HCT116 (cell line): ENCODE measurements around the gene ADIPOR1. TPM values are rescaled to one million over a fixed set of nuclear protein-coding genes. Genes with fewer than 3 reads are reported as not detected.

Source experiments
- ATAC-seq: fragments of 200-7000 bp; cut with Tn5 transposase; 2 replicates; pipeline ENCODE4 v1.9.1; 2020; ENCODE audit warnings: mild to moderate bottlenecking, moderate library complexity
- BruUV-seq: library from RNA; stranded (reverse); fragments of 400-500 nt; replicated peaks from 2 replicates; lab custom pipeline; 2021; lab: Mats Ljungman, UMichigan
- CTCF ChIA-PET: fragments of 300-600 bp; sonication (Branson Sonifier 250); formaldehyde crosslinking; loops from one replicate; lab custom pipeline; 2021; ENCODE audit warnings: antibody characterized with exemption; lab: Charles Lee
- POLR2A ChIA-PET: fragments of 300-600, 350-600 bp; sonication (Branson Sonifier 250); formaldehyde crosslinking; loops from one replicate; lab custom pipeline; 2021; ENCODE audit warnings: antibody characterized with exemption; lab: Charles Lee
- RAD21 ChIA-PET, 2 experiments: fragments of 300-600 bp; sonication (Branson Sonifier 250); formaldehyde crosslinking; loops; one replicate each; lab custom pipeline; 2023; ENCODE audit warnings: low total read pairs in 2 of 2; ENCODE audit not compliant: uncharacterized antibody in 2 of 2, unreplicated experiment in 2 of 2, low non-redundant PET in 1 of 2; lab: Charles Lee
- DNase-seq: peaks from one replicate; pipeline ENCODE4 v3.0.0-alpha.2; 2010; ENCODE audit warnings: low read depth, low spot score
- H2AFZ ChIP-seq: fragments of 200-600 bp; shearing (Covaris generic), sonication (generic); 2 replicates; pipeline ENCODE4 v1.6.1; 2017; ENCODE audit warnings: low read depth, mixed run types, mixed read lengths, antibody characterized with exemption, low read length; ENCODE audit not compliant: poor library complexity, severe bottlenecking
- H3K27ac ChIP-seq: 2 replicates; pipeline ENCODE4 v1.5.1; 2012; ENCODE audit warnings: low read depth, low read length
- H3K27me3 ChIP-seq: fragments of 200-600 bp; sonication (generic); 2 replicates; pipeline ENCODE4 v1.6.1; 2016; ENCODE audit warnings: mixed run types, low read length, mixed read lengths; ENCODE audit not compliant: insufficient read depth
- H3K36me3 ChIP-seq, 2 experiments: fragments of 200-500 bp in 1 of 2; fragments of 200-600 bp in 1 of 2; sonication (Bioruptor generic) in 1 of 2; sonication (generic) in 1 of 2; 2 replicates each; pipeline versions ENCODE4 v1.5.1 to v1.6.1; 2014 to 2016; ENCODE audit warnings: low read length in 2 of 2, inconsistent platforms in 1 of 2, mixed read lengths in 1 of 2, mixed run types in 1 of 2; ENCODE audit not compliant: insufficient read depth in 2 of 2, control insufficient read depth in 1 of 2
- H3K4me1 ChIP-seq, 2 experiments: fragments of 200-600 bp in 1 of 2; sonication (generic) in 1 of 2; 2 replicates each; pipeline versions ENCODE4 v1.5.1 to v1.6.1; 2012 to 2017; ENCODE audit warnings: low read length in 2 of 2, inconsistent platforms in 1 of 2, mild to moderate bottlenecking in 1 of 2, mixed read lengths in 1 of 2, mixed run types in 1 of 2, moderate library complexity in 1 of 2; ENCODE audit not compliant: insufficient read depth in 2 of 2, control insufficient read depth in 1 of 2
- H3K4me2 ChIP-seq: fragments of 200-600 bp; sonication (generic); 2 replicates; pipeline ENCODE4 v1.6.1; 2017; ENCODE audit warnings: mixed run types, low read length, mixed read lengths
- H3K4me3 ChIP-seq, 2 experiments: fragments of 200-600 bp in 1 of 2; sonication (generic) in 1 of 2; replicated peaks in 1 of 2; 2 replicates each; pipeline ENCODE4 v1.5.1; 2011 to 2016; ENCODE audit warnings: low read length in 2 of 2, control low read depth in 1 of 2, low read depth in 1 of 2, mild to moderate bottlenecking in 1 of 2, mixed read lengths in 1 of 2, mixed run types in 1 of 2
- H3K79me2 ChIP-seq: fragments of 200-600 bp; sonication (generic); 2 replicates; pipeline ENCODE4 v1.6.1; 2017; ENCODE audit warnings: mild to moderate bottlenecking, mixed run types, low read length, moderate library complexity, mixed read lengths; ENCODE audit not compliant: insufficient read depth
- H3K9ac ChIP-seq: fragments of 200-600 bp; sonication (generic); 2 replicates; pipeline ENCODE4 v1.6.1; 2016; ENCODE audit warnings: low read length, mixed read lengths
- H3K9me2 ChIP-seq: fragments of 200-600 bp; sonication (generic), shearing (Covaris generic); 2 replicates; pipeline ENCODE4 v1.6.1; 2017; ENCODE audit warnings: mixed run types, mild to moderate bottlenecking, moderate library complexity; ENCODE audit not compliant: insufficient read depth
- H3K9me3 ChIP-seq, 2 experiments: fragments of 200-500 bp in 1 of 2; fragments of 200-600 bp in 1 of 2; sonication (Bioruptor generic) in 1 of 2; sonication (generic) in 1 of 2; 2 replicates each; pipeline ENCODE4 v1.6.1; 2014 to 2017; ENCODE audit warnings: low read length in 2 of 2, mixed read lengths in 2 of 2, inconsistent platforms in 1 of 2, low read depth in 1 of 2, mild to moderate bottlenecking in 1 of 2, mixed run types in 1 of 2, moderate library complexity in 1 of 2; ENCODE audit not compliant: control insufficient read depth in 1 of 2, insufficient read depth in 1 of 2
- H4K20me1 ChIP-seq: fragments of 200-600 bp; sonication (generic), shearing (Covaris generic); 2 replicates; pipeline ENCODE4 v1.6.1; 2017; ENCODE audit warnings: mixed run types, mild to moderate bottlenecking, moderate library complexity; ENCODE audit not compliant: insufficient read depth
- CBX3 ChIP-seq: IDR thresholded peaks from 2 replicates; pipeline ENCODE4 v1.6.1; 2012; ENCODE audit warnings: low read depth
- EZH2phosphoT487 ChIP-seq: fragments of 200-600 bp; IDR thresholded peaks from 2 replicates; pipeline ENCODE4 v1.6.1; 2018; ENCODE audit warnings: antibody characterized with exemption, borderline replicate concordance
- FOSL1 ChIP-seq: IDR thresholded peaks from 2 replicates; pipeline ENCODE4 v1.6.1; 2012; ENCODE audit warnings: low read depth
- MAX ChIP-seq: IDR thresholded peaks from 2 replicates; pipeline ENCODE4 v1.6.1; 2012
- POLR2AphosphoS5 ChIP-seq: IDR thresholded peaks from 2 replicates; pipeline ENCODE4 v1.6.1; 2011; ENCODE audit warnings: mild to moderate bottlenecking, low read depth, low read length, moderate library complexity
- SIN3A ChIP-seq: IDR thresholded peaks from 2 replicates; pipeline ENCODE4 v1.6.1; 2012; ENCODE audit warnings: low read depth
- YY1 ChIP-seq: IDR thresholded peaks from 2 replicates; pipeline ENCODE4 v1.6.1; 2011; ENCODE audit warnings: low read length, low read depth, moderate library complexity, mild to moderate bottlenecking; ENCODE audit not compliant: insufficient replicate concordance; ENCODE audit errors: extremely low read depth
- ZFX ChIP-seq: fragments of 450-650 bp; IDR thresholded peaks from 2 replicates; pipeline ENCODE4 v1.6.1; 2017
- ZNF274 ChIP-seq: fragments of 200-500 bp; sonication (Bioruptor generic); IDR thresholded peaks from 2 replicates; pipeline ENCODE4 v1.6.1; 2014; ENCODE audit warnings: mild to moderate bottlenecking, low read depth, low read length, inconsistent platforms
- intact Hi-C: fragments of 100-400 bp; cut with micrococcal nuclease; formaldehyde crosslinking; loops from 2 replicates; pipeline ENCODE4 v1.10.0; 2022
- total RNA-seq: library from RNA; stranded (reverse); gene quantifications from one replicate; pipeline ENCODE4 v1.2.1, GENCODE V29; 2021; ENCODE audit not compliant: unreplicated experiment
- TF ChIP-seq, protein P1 (sequence below): IDR thresholded peaks from 2 replicates; pipeline ENCODE4 v1.6.1; 2011; ENCODE audit warnings: mild to moderate bottlenecking, low read length, moderate library complexity; ENCODE audit not compliant: insufficient replicate concordance; ENCODE audit errors: extremely low read depth

The ADIPOR1 gene
- total RNA-seq, 1 experiment from 2014 or later = 89.8 TPM

- TF ChIP-seq EZH2phosphoT487 (no peak), SIN3A (no peak), YY1 (no peak), MAX (no peak), ZFX (no peak), FOSL1 (no peak)
- Histone ChIP-seq H3K4me3 (no peak overlapping the region), H3K36me3 (peaks cover 5 to 6% of the 10 kb centered on the region in 2 experiments; a peak in 3 of 4 replicates), H3K79me2 (no peaks in the 10 kb centered on the region), H3K27me3 (no peaks in the 10 kb centered on the region), H3K9me3 (no peaks in the 10 kb centered on the region), H3K9ac (no peak overlapping the region), H3K4me2 (no peak overlapping the region), H2AFZ (no peak overlapping the region), H4K20me1 (no peaks in the 10 kb centered on the region), H3K4me1 (no peaks in the 10 kb centered on the region), H3K9me2 (no peaks in the 10 kb centered on the region), H3K27ac (no peak overlapping the region)
- ChIA-PET POLR2A (no interaction called here), RAD21 (no interaction called here), CTCF (no interaction called here)
- DNase-seq (no peak), ATAC-seq (no peak)
- intact Hi-C loops = no loop called here
- no TSS peak for BruUV-seq
Measured at GRCh38 chr1:202901555-202901954, 56.6 kb downstream of the ADIPOR1 start.

DNA sequence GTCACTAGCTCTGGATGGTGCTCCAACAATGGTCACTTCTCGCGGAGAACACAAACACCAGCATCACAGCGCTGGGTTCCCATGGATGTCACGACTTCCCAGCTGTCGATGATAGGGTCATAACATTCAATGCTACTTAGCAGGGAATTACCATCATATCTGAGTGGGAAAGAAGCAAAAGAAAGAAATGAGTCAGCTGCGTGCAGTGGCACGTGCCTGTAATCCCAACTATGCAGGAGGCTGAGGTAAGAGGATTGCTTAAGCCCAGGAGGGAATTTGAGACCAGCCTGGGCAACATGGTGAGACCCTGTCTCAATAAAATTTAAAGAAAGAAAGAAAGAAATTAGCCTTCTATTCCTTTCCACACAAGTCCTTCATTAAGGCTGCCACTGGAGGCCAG, 65.6 kb downstream of the ADIPOR1 start:
- DNase-seq = no peak
- H3K9me2 ChIP-seq = no peaks in the 10 kb centered on the region
- ChIA-PET CTCF (no interaction called here), RAD21 (no interaction called here), POLR2A (no interaction called here)
- no peaks in the 10 kb centered on the region for H3K27me3 ChIP-seq
- peaks cover 6 to 12% of the 10 kb centered on the region in 2 experiments; a peak in 3 of 4 replicates for H3K4me1 ChIP-seq
- intact Hi-C loops = no loop called here
- ATAC-seq = no peak
- H3K36me3 ChIP-seq = peaks cover 2 to 25% of the 10 kb centered on the region in 2 experiments; a peak in 3 of 4 replicates
- H3K27ac ChIP-seq = no peak overlapping the region
- H3K4me3 ChIP-seq = no peak overlapping the region
- no peak overlapping the region for H2AFZ ChIP-seq
- no TSS peak for BruUV-seq
- H3K9me3 ChIP-seq = no peaks in the 10 kb centered on the region
- H3K9ac ChIP-seq = no peak overlapping the region
- H3K79me2 ChIP-seq = peaks cover 5% of the 10 kb centered on the region; the same call in 1 of the 2 replicates
- no peak overlapping the region for H3K4me2 ChIP-seq
- TF ChIP-seq YY1 = no peak
- no peak for TF ChIP-seq SIN3A
- no peak for TF ChIP-seq CBX3
- TF ChIP-seq POLR2AphosphoS5 = no peak
- TF ChIP-seq, protein P1, sequence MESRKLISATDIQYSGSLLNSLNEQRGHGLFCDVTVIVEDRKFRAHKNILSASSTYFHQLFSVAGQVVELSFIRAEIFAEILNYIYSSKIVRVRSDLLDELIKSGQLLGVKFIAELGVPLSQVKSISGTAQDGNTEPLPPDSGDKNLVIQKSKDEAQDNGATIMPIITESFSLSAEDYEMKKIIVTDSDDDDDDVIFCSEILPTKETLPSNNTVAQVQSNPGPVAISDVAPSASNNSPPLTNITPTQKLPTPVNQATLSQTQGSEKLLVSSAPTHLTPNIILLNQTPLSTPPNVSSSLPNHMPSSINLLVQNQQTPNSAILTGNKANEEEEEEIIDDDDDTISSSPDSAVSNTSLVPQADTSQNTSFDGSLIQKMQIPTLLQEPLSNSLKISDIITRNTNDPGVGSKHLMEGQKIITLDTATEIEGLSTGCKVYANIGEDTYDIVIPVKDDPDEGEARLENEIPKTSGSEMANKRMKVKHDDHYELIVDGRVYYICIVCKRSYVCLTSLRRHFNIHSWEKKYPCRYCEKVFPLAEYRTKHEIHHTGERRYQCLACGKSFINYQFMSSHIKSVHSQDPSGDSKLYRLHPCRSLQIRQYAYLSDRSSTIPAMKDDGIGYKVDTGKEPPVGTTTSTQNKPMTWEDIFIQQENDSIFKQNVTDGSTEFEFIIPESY = no peak
- TF ChIP-seq ZNF274 = no peak
- H4K20me1 ChIP-seq = no peaks in the 10 kb centered on the region
